IMR-90 (cell line): ENCODE data around the gene LY6G5C. TPM values are rescaled to one million over a fixed set of nuclear protein-coding genes. Genes with fewer than 3 reads are reported as not detected.

Source experiments
- ATAC-seq: fragments of 200-7000 bp; cut with Tn5 transposase; 2 replicates; pipeline ENCODE4 v1.9.1; 2020; ENCODE audit warnings: low read depth, mild to moderate bottlenecking, moderate library complexity
- BruUV-seq: library from RNA; stranded (reverse); fragments of 400-500 nt; replicated peaks from 2 replicates; lab custom pipeline; 2021; lab: Mats Ljungman, UMichigan
- CTCF ChIA-PET: fragments of 300-600 bp; formaldehyde crosslinking; extraction: SDS; loops from one replicate; lab custom pipeline; 2021; ENCODE audit warnings: antibody characterized with exemption; lab: Yijun Ruan, JAX
- POLR2A ChIA-PET: fragments of 300-600 bp; sonication (Branson Sonifier 250); formaldehyde crosslinking; loops from one replicate; lab custom pipeline; 2022; ENCODE audit warnings: antibody characterized with exemption; ENCODE audit not compliant: unreplicated experiment; lab: Charles Lee
- DNase-seq: peaks from one replicate; pipeline ENCODE4 v3.0.0; 2013
- H2AFZ ChIP-seq: replicated peaks from 2 replicates; pipeline ENCODE3; 2013; ENCODE audit warnings: low read length, mild to moderate bottlenecking; ENCODE audit not compliant: poor library complexity
- H2AK5ac ChIP-seq: 2 replicates; pipeline ENCODE4 v1.6.1; 2013; ENCODE audit warnings: low read depth, low read length, inconsistent platforms
- H2AK9ac ChIP-seq: replicated peaks from 2 replicates; pipeline ENCODE3; 2013; ENCODE audit warnings: mild to moderate bottlenecking, low read depth, low read length, moderate library complexity; ENCODE audit not compliant: poor library complexity
- H2BK120ac ChIP-seq: 2 replicates; pipeline ENCODE4 v1.6.1; 2013; ENCODE audit warnings: low read depth, low read length, inconsistent platforms
- H2BK15ac ChIP-seq: 3 replicates; pipeline ENCODE4 v1.6.1; 2013; ENCODE audit warnings: low read depth, low read length, inconsistent platforms
- H2BK20ac ChIP-seq: 2 replicates; pipeline ENCODE4 v1.6.1; 2013; ENCODE audit warnings: low read depth, mild to moderate bottlenecking, inconsistent platforms, low read length, moderate library complexity
- H2BK5ac ChIP-seq: 2 replicates; pipeline ENCODE4 v1.6.1; 2013; ENCODE audit warnings: mild to moderate bottlenecking, low read depth, low read length, inconsistent platforms; ENCODE audit not compliant: poor library complexity, severe bottlenecking
- H3K14ac ChIP-seq: replicated peaks from 2 replicates; pipeline ENCODE4 v1.6.1; 2013; ENCODE audit warnings: low read depth, low read length, inconsistent platforms
- H3K18ac ChIP-seq: 2 replicates; pipeline ENCODE4 v1.6.1; 2013; ENCODE audit warnings: low read depth, low read length, control low read depth
- H3K23ac ChIP-seq: 2 replicates; pipeline ENCODE4 v1.6.1; 2013; ENCODE audit warnings: low read depth, low read length, inconsistent platforms
- H3K27ac ChIP-seq: 2 replicates; pipeline ENCODE4 v1.5.1; 2013; ENCODE audit warnings: mild to moderate bottlenecking, control low read depth, low read length; ENCODE audit not compliant: insufficient read depth
- H3K27me3 ChIP-seq: 2 replicates; pipeline ENCODE4 v1.6.1; 2013; ENCODE audit warnings: low read length; ENCODE audit not compliant: control insufficient read depth, insufficient read depth
- H3K36me3 ChIP-seq: 2 replicates; pipeline ENCODE4 v1.6.1; 2013; ENCODE audit warnings: low read length, mixed read lengths; ENCODE audit not compliant: control insufficient read depth, insufficient read depth
- H3K4ac ChIP-seq: 2 replicates; pipeline ENCODE4 v1.6.1; 2013; ENCODE audit warnings: low read depth, low read length, inconsistent platforms
- H3K4me1 ChIP-seq: 2 replicates; pipeline ENCODE4 v1.6.1; 2013; ENCODE audit warnings: low read length, mixed read lengths; ENCODE audit not compliant: control insufficient read depth, insufficient read depth
- H3K4me2 ChIP-seq: 2 replicates; pipeline ENCODE4 v1.6.1; 2013; ENCODE audit warnings: low read depth, mild to moderate bottlenecking, control low read depth, low read length, moderate library complexity
- H3K4me3 ChIP-seq: 2 replicates; pipeline ENCODE4 v1.5.1; 2013; ENCODE audit warnings: low read depth, mild to moderate bottlenecking, control low read depth, low read length, moderate library complexity; ENCODE audit not compliant: insufficient read depth
- H3K56ac ChIP-seq: 2 replicates; pipeline ENCODE4 v1.6.1; 2013; ENCODE audit warnings: low read length, inconsistent platforms; ENCODE audit not compliant: insufficient read depth; ENCODE audit errors: extremely low read depth
- H3K79me1 ChIP-seq, 2 experiments: 2 replicates each; pipeline ENCODE4 v1.6.1; 2013; ENCODE audit warnings: low read length in 2 of 2, inconsistent platforms in 1 of 2, low read depth in 1 of 2
- H3K9ac ChIP-seq: 2 replicates; pipeline ENCODE4 v1.6.1; 2013; ENCODE audit warnings: low read depth, low read length, control low read depth
- H3K9me1 ChIP-seq: 2 replicates; pipeline ENCODE4 v1.6.1; 2013; ENCODE audit warnings: low read length, inconsistent platforms; ENCODE audit not compliant: insufficient read depth
- H3K9me3 ChIP-seq: 2 replicates; pipeline ENCODE4 v1.6.1; 2013; ENCODE audit warnings: low read length; ENCODE audit not compliant: control insufficient read depth, insufficient read depth
- H4K20me1 ChIP-seq: 2 replicates; pipeline ENCODE4 v1.6.1; 2013; ENCODE audit warnings: low read length, inconsistent platforms; ENCODE audit not compliant: insufficient read depth
- H4K5ac ChIP-seq: 2 replicates; pipeline ENCODE4 v1.6.1; 2013; ENCODE audit warnings: mild to moderate bottlenecking, low read depth, low read length, control low read depth
- H4K8ac ChIP-seq, 2 experiments: 2 replicates each; pipeline ENCODE4 v1.6.1; 2013; ENCODE audit warnings: low read depth in 2 of 2, low read length in 2 of 2, control low read depth in 1 of 2, inconsistent platforms in 1 of 2
- H4K91ac ChIP-seq: 2 replicates; pipeline ENCODE4 v1.6.1; 2013; ENCODE audit warnings: low read depth, low read length, inconsistent platforms; ENCODE audit not compliant: insufficient read depth
- BHLHE40 ChIP-seq: fragments of 150-350 bp; IDR thresholded peaks from 2 replicates; pipeline ENCODE4 v1.6.1; 2016; ENCODE audit warnings: mild to moderate bottlenecking, low read depth, low read length
- FOS ChIP-seq: fragments of 150-350 bp; IDR thresholded peaks from 2 replicates; pipeline ENCODE4 v1.6.1; 2016; ENCODE audit warnings: low read depth, low read length
- NFE2L2 ChIP-seq: fragments of 150-350 bp; IDR thresholded peaks from 2 replicates; pipeline ENCODE4 v1.6.1; 2016; ENCODE audit warnings: low read depth, mild to moderate bottlenecking, low read length
- RFX5 ChIP-seq: IDR thresholded peaks from 2 replicates; pipeline ENCODE4 v1.8.0; 2012; ENCODE audit warnings: low read depth, mild to moderate bottlenecking, low read length, moderate library complexity
- WGBS, 2 experiments: methylation state at CpG; one replicate each; pipeline versions ENCODE4 v1.1.5 to v1.1.7; 2013; ENCODE audit warnings: missing lambda C conversion rate in 2 of 2; ENCODE audit not compliant: insufficient read length in 1 of 2; ENCODE audit errors: extremely low coverage in 2 of 2; 5-methylcytosine and 5-hydroxymethylcytosine counted together
- dilution Hi-C: fragments of 300-500 bp; cut with HindIII; formaldehyde crosslinking; loops from one replicate; pipeline ENCODE4 v1.14.3; 2018; ENCODE audit warnings: low sequenced_read_pairs; ENCODE audit not compliant: unreplicated experiment
- in situ Hi-C: fragments of 300-500 bp; cut with MboI; formaldehyde crosslinking; loops from 3 replicates; pipeline ENCODE4 v1.14.3; 2019; ENCODE audit warnings: low sequenced_read_pairs, inconsistent platforms, mixed read lengths
- intact Hi-C: fragments of 100-400 bp; cut with micrococcal nuclease; formaldehyde crosslinking; loops from 2 replicates; pipeline ENCODE4 v1.10.0; 2022
- polyA plus RNA-seq, 3 experiments: library from polyadenylated mRNA; depleted of rRNA; stranded (reverse); fragments of >200 nt; gene quantifications; 2 replicates each; pipeline ENCODE4 v1.2.3, GENCODE V29; 2012; ENCODE audit warnings: low replicate concordance in 1 of 3
- total RNA-seq: library from RNA; depleted of rRNA; stranded (reverse); fragments of >200 nt; gene quantifications from 2 replicates; pipeline ENCODE4 v1.2.3, GENCODE V29; 2012

LY6G5C gene
- total and polyA plus RNA-seq, 2 of the 4 experiments (the other 2 are of a cell fraction) = 0.18 to 2.0 TPM

- DNase-seq = no peak
- no TSS peak for BruUV-seq
- TF ChIP-seq FOS = no peak
- TF ChIP-seq NFE2L2 = no peak
- no peak for TF ChIP-seq RFX5
- TF ChIP-seq BHLHE40 = no peak
- ChIA-PET CTCF (no interaction called here), POLR2A (no interaction called here)
- H2BK120ac ChIP-seq = no peak overlapping the region
- H3K18ac ChIP-seq = no peak overlapping the region
- no peak overlapping the region for H4K5ac ChIP-seq
- H2AK5ac ChIP-seq = no peak overlapping the region
- no peak overlapping the region for H2BK5ac ChIP-seq
- no peak overlapping the region for H3K56ac ChIP-seq
- WGBS, 2 experiments = 96% methylated on average over 9 of the region's 25 CpGs; no CpG with 5 or more reads in 1 of the 2 experiments
- no peak overlapping the region for H2AFZ ChIP-seq
- H3K9me1 ChIP-seq = no peaks in the 10 kb centered on the region
- H4K8ac ChIP-seq = no peak overlapping the region
- in situ Hi-C loops = no loop called here
- no peak overlapping the region for H3K9ac ChIP-seq
- no peak overlapping the region for H3K23ac ChIP-seq
- H3K36me3 ChIP-seq = peaks cover 94% of the 10 kb centered on the region
- no peak overlapping the region for H2BK15ac ChIP-seq
- H4K20me1 ChIP-seq = peaks cover 33% of the 10 kb centered on the region
- H2BK20ac ChIP-seq = no peak overlapping the region
- no peak overlapping the region for H3K27ac ChIP-seq
- H2AK9ac ChIP-seq = peak overlapping the region; percentile 29
- H3K14ac ChIP-seq = no peak overlapping the region
- dilution Hi-C loops = no loop called here
- peaks cover 45 to 70% of the 10 kb centered on the region in 2 experiments for H3K79me1 ChIP-seq
- H3K4me1 ChIP-seq = no peaks in the 10 kb centered on the region
- no peak for ATAC-seq
- H3K4me2 ChIP-seq = no peak overlapping the region
- H4K91ac ChIP-seq = no peak overlapping the region
- H3K27me3 ChIP-seq = no peaks in the 10 kb centered on the region
- no peak overlapping the region for H3K4ac ChIP-seq
- no peak overlapping the region for H3K4me3 ChIP-seq
- intact Hi-C loops = no loop called here
- no peaks in the 10 kb centered on the region for H3K9me3 ChIP-seq
Measured at GRCh38 chr6:31630177-31630934, 50.5 kb downstream of the LY6G5C start.
